ENCODE results near the gene DUSP5.

The DUSP5 gene

DNA sequence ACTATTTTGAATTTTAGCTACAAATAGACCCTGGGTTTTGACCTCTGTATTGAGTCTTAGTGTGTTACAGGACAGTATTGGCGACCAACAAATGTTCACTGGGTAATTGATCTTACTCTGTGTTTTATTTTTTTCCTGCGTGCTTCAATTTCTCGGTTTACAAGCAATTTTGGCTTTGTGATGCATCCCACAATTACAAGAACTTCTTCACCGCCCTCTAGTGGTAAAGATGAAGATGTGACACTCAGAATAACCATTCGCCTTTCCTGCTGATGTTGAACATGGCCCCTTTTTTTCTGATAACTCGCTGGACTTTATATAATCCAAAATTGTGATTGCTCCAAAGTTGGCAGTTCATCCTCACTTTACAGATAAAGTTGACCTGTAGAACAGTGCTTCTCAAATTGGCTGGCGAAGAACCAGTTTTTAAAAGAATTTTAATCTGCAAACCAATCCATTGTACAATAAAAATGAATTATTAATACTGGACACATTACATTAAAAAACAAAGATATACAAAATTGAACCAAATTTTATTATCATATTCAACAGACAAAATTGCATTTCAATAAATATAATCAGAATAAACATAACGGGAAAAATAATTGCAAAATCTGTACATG lies 49.5 kb downstream of the DUSP5 start:
- peak in 2 of 5 experiments; percentile 50 to 76 for DNase-seq

GRCh38 chr10:110548002-110548401 lies 50.3 kb downstream of the DUSP5 start:
- DNase-seq = no peak

- DNase-seq = no peak
Measured at GRCh38 chr10:110549211-110549610, 51.5 kb downstream of the DUSP5 start.

- DNase-seq = no peak
Measured at GRCh38 chr10:110553905-110554304, 56.2 kb downstream of the DUSP5 start.

DNA sequence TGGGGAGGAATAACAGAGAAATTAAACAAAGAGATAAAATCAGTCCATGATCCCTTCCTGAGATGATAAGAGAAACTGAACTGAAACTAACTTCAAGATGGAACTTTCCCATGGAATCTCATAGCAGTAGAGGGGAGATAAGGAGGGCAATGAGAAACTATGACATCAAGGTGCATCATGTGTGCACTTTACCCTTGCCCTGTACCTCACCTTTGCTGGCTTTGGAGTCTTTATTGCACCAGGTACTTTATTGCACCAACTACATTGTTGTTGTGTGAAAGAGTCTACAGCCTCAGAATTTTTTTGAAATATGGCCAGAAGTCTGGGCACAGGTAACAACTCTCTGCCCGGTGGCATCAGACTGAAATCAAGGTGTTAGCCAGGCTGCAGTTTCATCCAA lies 58.6 kb downstream of the DUSP5 start:
- DNase-seq = no peak

GRCh38 chr10:110556969-110557601 lies 59.4 kb downstream of the DUSP5 start:
- peak in 4 of 5 experiments; percentile 33 to 87 (median 48) for DNase-seq

DNA sequence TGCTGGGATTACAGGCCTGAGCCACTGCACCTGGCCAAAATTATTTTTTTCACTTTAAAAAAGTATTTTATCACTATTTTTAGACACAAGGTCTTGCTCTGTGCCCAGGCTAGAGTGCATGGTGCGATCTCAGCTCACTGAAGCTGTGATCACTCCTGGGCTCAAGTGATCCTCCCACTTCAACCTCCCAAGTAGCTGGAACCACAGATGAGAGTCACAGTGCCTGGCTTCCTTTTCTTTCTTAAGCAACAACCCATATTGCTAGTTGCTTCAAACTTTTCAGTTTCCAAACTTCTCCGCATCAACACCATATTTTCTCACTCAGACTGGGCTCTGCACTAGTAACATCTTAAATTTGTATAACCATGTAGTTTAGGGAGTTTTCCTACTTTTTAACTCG lies 60.3 kb downstream of the DUSP5 start:
- DNase-seq = no peak

GRCh38 chr10:110560012-110560411 lies 62.3 kb downstream of the DUSP5 start:
- no peak for DNase-seq

Measured in T-helper 2 cell (primary cell).